HuH-7 (cell line): ENCODE data around the gene GPR158.
"Not testable (repeated sequence)": the region's sequence is repeated elsewhere in the genome, so short reads cannot be mapped to it uniquely, and the experiment has no call there.

Experiments
- DNase-seq: peaks from one replicate; pipeline ENCODE4 v3.0.0; 2011; ENCODE audit warnings: low spot score

The GPR158 gene

DNA sequence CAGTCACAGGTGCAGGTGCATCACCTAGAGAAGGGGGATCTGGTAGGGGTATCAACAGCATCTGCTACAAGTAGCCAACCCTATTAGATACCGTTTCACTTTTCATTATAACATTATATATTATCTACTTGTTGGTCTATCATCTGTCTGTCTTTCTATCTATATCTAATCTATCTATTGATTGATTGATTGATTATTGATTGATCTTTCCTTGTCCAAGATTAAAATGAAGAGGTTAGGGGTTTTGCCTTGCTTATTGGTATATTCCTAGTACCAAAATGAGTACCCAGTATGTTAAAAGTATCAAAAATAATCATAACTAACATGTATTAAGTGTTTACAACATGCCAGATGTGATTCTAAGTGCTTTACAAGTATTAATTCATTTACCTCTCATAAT lies 121.5 kb downstream of the GPR158 start:
- DNase-seq, result no peak

DNA sequence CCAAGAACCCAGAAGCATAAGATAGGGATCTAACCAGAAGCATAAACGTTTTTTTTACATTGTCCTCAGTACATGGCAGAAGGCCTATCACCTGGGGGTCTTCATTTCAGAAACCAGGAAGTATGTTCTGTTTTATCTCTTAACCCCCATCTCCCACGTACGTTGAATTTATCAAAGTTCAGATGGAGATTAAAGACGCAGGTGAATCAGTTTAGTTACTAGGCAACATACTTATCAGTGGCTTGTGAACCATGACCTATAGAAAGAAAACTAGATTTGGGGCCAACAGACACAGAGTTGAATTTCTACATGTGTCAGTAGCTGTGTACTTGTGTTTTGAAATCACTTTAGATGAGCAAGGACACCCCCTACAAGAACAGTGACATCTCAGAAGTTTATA lies 122.7 kb downstream of the GPR158 start:
- DNase-seq, result no peak

DNA sequence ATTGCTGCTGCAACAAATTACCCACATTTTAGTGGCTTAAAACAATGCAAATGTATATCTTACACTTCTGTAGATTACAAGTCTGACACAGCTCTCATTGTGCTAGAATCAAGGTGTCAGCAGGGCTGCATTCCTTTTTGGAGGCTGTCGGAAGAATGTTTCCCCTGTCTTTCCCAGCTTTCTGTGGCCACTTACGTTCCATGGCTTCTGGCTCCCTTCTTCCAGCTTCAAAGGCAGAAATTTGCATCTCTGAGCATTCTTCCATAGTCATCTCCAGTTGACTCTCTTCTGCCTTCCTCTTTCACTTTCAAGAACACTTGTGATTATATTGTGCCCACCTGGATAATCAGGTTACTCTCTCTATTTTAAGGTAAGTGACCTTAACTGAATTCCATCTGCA lies 125.3 kb downstream of the GPR158 start:
- DNase-seq, result no peak

DNA sequence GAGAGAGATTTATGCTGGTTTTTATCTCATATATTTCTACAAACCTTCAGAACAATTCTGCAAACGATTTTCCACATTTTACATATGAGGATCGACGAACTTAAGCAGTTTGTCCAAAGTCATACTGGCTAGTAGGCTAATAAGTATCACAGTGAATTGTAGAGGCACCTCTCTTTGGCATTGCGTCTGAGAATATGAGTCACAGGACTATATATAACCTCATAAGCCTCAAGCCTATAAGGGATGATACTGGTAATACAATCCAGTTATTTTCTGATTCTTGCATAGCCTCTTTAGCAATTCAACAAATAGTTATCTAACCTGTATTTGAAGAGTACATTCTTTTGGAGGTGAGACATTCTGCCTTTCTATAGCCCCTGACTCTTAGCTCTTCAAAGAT lies 129.8 kb downstream of the GPR158 start:
- no peak for DNase-seq

GRCh38 chr10:25306386-25306785 lies 131.6 kb downstream of the GPR158 start:
- DNase-seq, result no peak

DNA sequence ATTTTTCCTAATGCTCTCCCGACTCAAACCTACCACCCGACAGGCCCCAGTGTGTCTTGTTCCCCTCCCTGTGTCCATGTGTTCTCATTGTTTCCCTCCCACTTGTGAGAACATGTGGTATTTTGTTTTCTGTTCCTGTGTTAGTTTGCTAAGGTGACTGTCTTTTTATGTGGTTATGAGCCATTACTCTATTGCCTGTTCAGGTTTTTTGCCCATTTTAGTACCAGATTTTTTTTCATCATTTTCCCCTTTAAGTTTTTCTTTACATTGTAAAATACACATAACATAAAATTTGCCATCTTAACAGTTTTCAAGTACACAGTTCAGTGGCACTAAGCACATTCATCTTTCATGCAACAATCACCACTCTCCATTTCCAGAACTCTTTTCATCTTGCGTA lies 133.5 kb downstream of the GPR158 start:
- DNase-seq, result no peak

GRCh38 chr10:25317596-25318211 lies 142.9 kb downstream of the GPR158 start:
- DNase-seq, result not testable (repeated sequence)

- DNase-seq, result no peak
These were observed 152.5 kb downstream of the GPR158 start for GRCh38 chr10:25327273-25327672.

DNA sequence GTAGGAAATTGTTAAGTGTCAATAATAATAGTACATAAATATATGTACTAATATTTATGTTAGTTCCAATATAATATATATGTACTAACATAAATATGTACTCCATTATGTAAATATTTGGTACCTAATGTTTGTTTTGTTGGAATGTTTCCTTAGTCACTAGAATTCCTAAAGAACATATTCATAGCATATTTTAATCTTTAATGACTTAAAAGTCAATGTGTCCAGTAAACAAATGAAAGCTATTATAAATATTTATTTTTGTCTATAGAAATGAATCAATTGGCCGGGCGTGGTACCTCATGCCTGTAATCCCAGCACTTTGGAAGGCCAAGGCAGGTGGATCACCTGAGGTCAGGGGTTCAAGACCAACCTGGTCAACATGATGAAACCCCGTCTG lies 153.6 kb downstream of the GPR158 start:
- no peak for DNase-seq

- DNase-seq, result not testable (repeated sequence)
These were observed 154.8 kb downstream of the GPR158 start for GRCh38 chr10:25329587-25329986.

DNA sequence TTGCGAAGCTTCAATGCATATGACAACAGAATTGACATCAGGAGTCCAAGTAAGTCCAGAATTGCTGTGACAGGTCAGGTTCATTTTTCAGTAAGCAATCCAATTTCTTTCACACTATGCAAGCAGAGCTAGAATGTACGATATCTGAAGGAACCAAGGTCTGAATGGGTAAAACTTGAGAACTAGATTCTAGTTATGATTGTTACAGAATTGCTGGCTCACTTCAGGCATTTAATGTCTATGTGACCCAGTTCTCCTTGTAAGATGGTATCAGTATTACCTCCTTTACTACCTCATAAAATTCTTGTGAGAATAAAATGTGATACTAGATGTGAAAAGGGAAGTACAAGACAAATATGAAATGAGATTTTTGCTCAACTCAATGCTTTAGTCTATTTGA lies 159.6 kb downstream of the GPR158 start:
- DNase-seq, result no peak

- DNase-seq, result no peak
These were observed 161.5 kb downstream of the GPR158 start for GRCh38 chr10:25336330-25336729.

DNA sequence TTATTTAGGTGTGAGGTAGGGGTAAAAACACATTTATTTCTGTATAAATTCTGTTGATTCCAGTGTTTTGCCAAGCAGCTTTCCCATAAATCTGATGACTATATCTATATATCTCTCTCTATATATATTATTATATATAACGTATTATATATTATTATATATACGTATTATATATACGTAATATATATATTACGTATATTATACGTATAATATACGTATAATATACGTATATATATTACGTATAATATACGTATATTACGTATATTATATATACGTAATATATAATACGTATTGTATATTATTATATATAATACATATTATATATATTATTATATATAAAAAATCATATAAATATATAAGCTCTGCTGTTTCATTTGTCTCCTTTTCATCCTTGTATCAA lies 163.5 kb downstream of the GPR158 start:
- no peak for DNase-seq

DNA sequence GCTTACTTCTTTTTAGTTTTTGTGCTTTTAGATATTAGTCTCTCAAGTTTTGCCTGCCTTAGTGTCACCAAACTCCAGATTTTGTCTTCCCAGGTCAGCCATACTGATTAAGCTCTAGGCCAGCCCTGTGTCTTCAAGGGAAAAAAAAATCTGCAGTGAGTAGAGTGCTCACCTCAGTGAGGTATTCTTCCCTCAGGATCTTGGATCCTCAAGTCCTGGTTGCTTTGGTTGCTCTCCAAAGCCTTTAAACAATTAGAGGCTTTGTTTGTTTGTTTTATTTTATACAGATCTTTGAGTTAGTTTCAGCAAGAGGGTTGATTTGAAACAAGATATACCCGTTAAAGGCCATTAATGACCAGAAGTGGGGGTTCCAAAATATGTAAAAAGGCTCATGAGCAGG lies 165.2 kb downstream of the GPR158 start:
- DNase-seq, result no peak

DNA sequence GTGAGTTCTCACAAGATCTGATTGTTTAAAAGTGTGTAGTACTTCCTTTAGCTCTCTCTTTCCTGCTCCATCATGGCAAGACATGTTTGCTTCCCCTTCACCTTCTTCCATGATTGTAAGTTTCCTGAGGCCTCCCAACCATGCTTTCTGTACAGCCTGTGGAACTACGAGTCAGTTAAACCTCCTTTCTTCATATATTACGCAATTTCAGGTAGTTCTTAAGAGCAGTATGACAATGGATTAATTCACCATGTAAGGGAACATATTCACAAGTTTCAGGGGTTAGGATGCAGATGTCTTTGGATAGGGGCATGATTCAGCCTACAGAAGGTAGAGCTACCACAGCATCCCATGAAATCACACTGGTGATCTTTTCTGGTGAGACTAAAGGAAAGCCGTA lies 174.7 kb downstream of the GPR158 start:
- no peak for DNase-seq

DNA sequence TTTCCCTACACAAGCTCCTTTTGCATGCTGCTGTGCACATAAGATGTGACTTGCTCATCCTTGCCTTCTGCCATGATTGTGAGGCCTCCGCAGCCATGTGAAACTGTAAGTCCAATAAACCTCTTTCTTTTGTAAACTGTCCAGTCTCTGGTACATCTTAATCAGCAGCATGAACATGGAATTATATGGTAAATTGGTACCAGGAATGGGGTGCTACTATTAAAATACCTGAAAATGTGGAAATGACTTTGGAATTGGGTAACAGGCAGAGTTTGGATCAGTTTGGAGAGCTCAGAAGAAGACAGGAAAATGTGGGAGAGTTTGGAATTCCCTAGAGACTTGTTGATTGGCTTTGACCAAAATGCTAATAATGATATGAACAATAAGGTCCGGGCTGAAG lies 181.8 kb downstream of the GPR158 start:
- no peak for DNase-seq

GRCh38 chr10:25357269-25357668 lies 182.5 kb downstream of the GPR158 start:
- no peak for DNase-seq

- DNase-seq, result no peak
These were observed 207.4 kb downstream of the GPR158 start for GRCh38 chr10:25382029-25382810.

GRCh38 chr10:25382901-25383300 lies 208.1 kb downstream of the GPR158 start:
- DNase-seq, result not testable (repeated sequence)

GRCh38 chr10:25383686-25384085 lies 208.9 kb downstream of the GPR158 start:
- no peak for DNase-seq

DNA sequence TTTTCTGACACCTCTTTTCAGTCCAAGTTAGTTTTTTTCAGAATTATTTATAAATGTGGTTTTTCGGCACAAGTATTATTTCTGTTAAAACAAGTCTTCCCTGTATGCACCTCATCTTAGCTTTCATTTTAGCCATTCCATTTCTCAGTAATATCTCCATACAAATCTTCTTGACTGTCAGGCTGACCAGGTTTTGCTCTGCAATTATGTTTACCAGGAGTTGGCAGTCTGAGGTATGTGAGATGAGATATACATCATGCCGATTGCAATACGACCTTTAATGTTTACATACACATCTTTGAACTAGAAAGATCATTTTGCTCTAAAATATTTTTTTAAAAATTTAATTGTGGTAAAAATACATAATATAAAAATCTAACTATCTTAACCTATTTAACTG lies 209.8 kb downstream of the GPR158 start:
- no peak for DNase-seq

DNA sequence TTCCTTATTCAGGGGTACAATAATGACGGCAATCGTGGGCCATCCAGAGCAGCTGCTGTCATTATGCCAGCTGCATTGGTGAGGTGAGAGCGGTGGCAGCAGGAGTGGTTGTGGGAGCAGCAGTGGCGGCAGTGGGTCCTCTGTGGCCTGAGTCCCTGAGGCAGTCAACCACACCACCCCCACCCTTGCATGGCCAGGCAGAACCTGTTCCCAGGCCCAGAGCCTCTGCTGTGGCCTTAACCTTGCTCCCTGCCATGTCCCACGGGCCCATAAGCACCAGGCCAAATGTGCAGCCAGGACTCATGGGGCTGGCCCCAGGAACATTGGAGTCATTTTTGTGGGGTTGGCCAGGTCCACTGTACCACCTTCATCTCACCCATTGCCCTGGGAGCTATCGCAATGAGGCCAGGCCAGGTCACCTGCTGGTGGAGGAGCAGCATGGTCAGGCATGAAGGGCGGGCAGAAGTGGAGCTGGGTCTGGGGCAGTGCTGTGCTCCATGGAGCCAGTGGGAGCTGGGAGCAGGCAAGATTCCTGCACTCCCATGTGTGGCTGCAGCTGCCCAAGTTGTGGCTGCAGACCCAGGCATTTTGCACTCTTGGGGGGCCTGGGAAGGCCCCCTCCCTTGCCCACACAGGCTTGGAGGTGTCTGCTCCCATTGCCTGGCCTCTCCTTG lies 213.5 kb downstream of the GPR158 start:
- no peak for DNase-seq

DNA sequence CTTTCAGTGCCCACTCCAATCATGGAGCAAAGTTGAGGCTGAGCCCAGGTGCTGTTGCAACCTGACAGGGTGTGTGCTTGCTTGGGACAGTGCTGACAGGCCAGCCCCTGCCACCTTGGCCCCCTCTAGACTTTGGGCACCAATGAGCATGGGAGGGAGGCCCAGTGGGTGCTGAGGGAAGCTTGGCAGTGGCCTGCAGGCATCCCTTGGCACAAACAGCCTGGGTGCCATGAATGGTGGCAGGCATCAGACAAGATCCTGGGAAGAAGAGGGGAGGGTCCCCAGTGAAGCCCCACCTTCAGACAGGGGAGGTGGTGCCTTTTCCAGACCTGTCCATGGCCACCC lies 214.0 kb downstream of the GPR158 start:
- DNase-seq, result no peak

DNA sequence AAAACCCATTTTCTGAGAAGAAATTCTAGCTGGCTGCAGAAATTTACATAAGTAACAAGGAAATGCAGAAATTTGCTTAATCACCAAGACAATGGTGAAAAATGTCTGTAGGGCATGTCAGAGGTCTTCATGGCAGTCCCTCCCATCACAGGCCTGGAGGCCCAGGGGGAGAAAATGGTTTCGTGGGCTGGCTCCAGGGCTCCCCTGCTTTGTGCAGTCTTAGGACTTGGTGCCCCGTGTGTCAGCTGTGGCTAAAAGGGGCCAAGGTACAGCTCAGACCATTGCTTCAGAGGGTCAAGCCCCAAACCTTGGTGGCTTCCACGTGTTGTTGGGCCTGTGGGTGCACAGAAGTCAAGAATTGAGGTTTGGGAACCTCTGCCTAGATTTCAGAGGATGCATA lies 215.9 kb downstream of the GPR158 start:
- no peak for DNase-seq
